ENCODE data around the gene PCDHB14. TPM values are rescaled to one million over a fixed set of nuclear protein-coding genes. Genes with fewer than 3 reads are reported as not detected.
"Not testable (repeated sequence)": the region's sequence is repeated elsewhere in the genome, so short reads cannot be mapped to it uniquely, and the experiment has no call there.

The PCDHB14 gene
- total RNA-seq, 2 donors from 2014 or later, result not detected

GRCh38 chr5:141196363-141196762, 26.8 kb upstream of the PCDHB14 start:
- no peak for DNase-seq (ENCODE audit: low spot score in 2 of 2)
- peaks cover 35 to 47% of the 10 kb centered on the region in 2 donors for H3K9me3 Mint-ChIP-seq
- H3K36me3 Mint-ChIP-seq, result peaks cover 57 to 64% of the 10 kb centered on the region in 2 donors
- ATAC-seq, result no peak
- no peak overlapping the region for H3K27ac Mint-ChIP-seq

GRCh38 chr5:141199359-141200235, 23.5 kb upstream of the PCDHB14 start, which contains the start of gene PCDHB11:
Gene PCDHB11, plus strand, starts transcription at chr5:141199627. Its CDS starts 148 bp downstream, at chr5:141199775.
- no peak for DNase-seq (ENCODE audit: low spot score in 2 of 2)
- H3K27ac Mint-ChIP-seq, result no peak within 1 kb of the TSS
- peaks cover 36 to 42% of the 10 kb centered on the region in 2 donors for H3K36me3 Mint-ChIP-seq
- ATAC-seq, result no peak
- H3K9me3 Mint-ChIP-seq, result peaks cover 22 to 32% of the 10 kb centered on the region in 2 donors

GRCh38 chr5:141201126-141201525, 22.0 kb upstream of the PCDHB14 start:
- Mint-ChIP-seq H3K36me3 (peaks cover 27 to 39% of the 10 kb centered on the region in 2 donors), H3K9me3 (peaks cover 22 to 27% of the 10 kb centered on the region in 2 donors)
- DNase-seq (ENCODE audit: low spot score in 2 of 2); ATAC-seq; H3K27ac Mint-ChIP-seq: not testable (repeated sequence)

GRCh38 chr5:141201646-141202045, 21.5 kb upstream of the PCDHB14 start:
- DNase-seq (ENCODE audit: low spot score in 2 of 2); ATAC-seq: not testable (repeated sequence)
- Mint-ChIP-seq H3K27ac (peak overlapping the region in 1 of 2 donors; percentile 50), H3K36me3 (peaks cover 21 to 35% of the 10 kb centered on the region in 2 donors), H3K9me3 (peaks cover 18 to 22% of the 10 kb centered on the region in 2 donors)

GRCh38 chr5:141208478-141208877, 14.7 kb upstream of the PCDHB14 start, which contains the start of gene PCDHB12:
Gene PCDHB12, plus strand, starts transcription at chr5:141208719. Its CDS starts 189 bp downstream, at chr5:141208908.
- ATAC-seq, result no peak

GRCh38 chr5:141210281-141210680, 12.9 kb upstream of the PCDHB14 start:
- Mint-ChIP-seq H3K36me3 (peaks cover 27 to 32% of the 10 kb centered on the region in 2 donors), H3K9me3 (peaks cover 12 to 14% of the 10 kb centered on the region in 2 donors)
- not testable (repeated sequence) for H3K27ac Mint-ChIP-seq; ATAC-seq; DNase-seq (ENCODE audit: low spot score in 2 of 2)

More at GRCh38 chr5:141208478-141208877, 14.7 kb upstream of the PCDHB14 start, which contains the start of gene PCDHB12:
- peaks cover 17 to 23% of the 10 kb centered on the region in 2 donors for H3K36me3 Mint-ChIP-seq
- peaks cover 4 to 10% of the 10 kb centered on the region in 2 donors for H3K9me3 Mint-ChIP-seq
- H3K27ac Mint-ChIP-seq, result no peak within 1 kb of the TSS
- DNase-seq (ENCODE audit: low spot score in 2 of 2), result no peak

- not testable (repeated sequence) for ATAC-seq; H3K27ac Mint-ChIP-seq; DNase-seq (ENCODE audit: low spot score in 2 of 2)
- peaks cover 13 to 14% of the 10 kb centered on the region in 2 donors for H3K9me3 Mint-ChIP-seq
- H3K36me3 Mint-ChIP-seq, result peaks cover 30 to 34% of the 10 kb centered on the region in 2 donors
Observed at GRCh38 chr5:141210849-141211248, 12.3 kb upstream of the PCDHB14 start.

GRCh38 chr5:141213656-141214339, 9.3 kb upstream of the PCDHB14 start, which contains the start of gene PCDHB13:
Gene PCDHB13, plus strand, starts transcription at chr5:141213919. Its CDS starts 205 bp downstream, at chr5:141214124.
- not testable (repeated sequence) for H3K27ac Mint-ChIP-seq; DNase-seq (ENCODE audit: low spot score in 2 of 2); ATAC-seq
- Mint-ChIP-seq H3K9me3 (peaks cover 17 to 19% of the 10 kb centered on the region in 2 donors), H3K36me3 (peaks cover 38 to 45% of the 10 kb centered on the region in 2 donors)

- not testable (repeated sequence) for DNase-seq (ENCODE audit: low spot score in 2 of 2); H3K27ac Mint-ChIP-seq; ATAC-seq
- Mint-ChIP-seq H3K36me3 (peaks cover 31 to 43% of the 10 kb centered on the region in 2 donors), H3K9me3 (peaks cover 19 to 22% of the 10 kb centered on the region in 2 donors)
Observed at GRCh38 chr5:141214583-141214982, 8.6 kb upstream of the PCDHB14 start.

- not testable (repeated sequence) for ATAC-seq
- H3K36me3 Mint-ChIP-seq, result peaks cover 32 to 45% of the 10 kb centered on the region in 2 donors
Observed at GRCh38 chr5:141215504-141215903, 7.6 kb upstream of the PCDHB14 start.

GRCh38 chr5:141216035-141216434, 7.1 kb upstream of the PCDHB14 start:
- H3K27ac Mint-ChIP-seq; ATAC-seq; DNase-seq (ENCODE audit: low spot score in 2 of 2): not testable (repeated sequence)
- peaks cover 29 to 44% of the 10 kb centered on the region in 2 donors for H3K36me3 Mint-ChIP-seq
- peaks cover 25 to 28% of the 10 kb centered on the region in 2 donors for H3K9me3 Mint-ChIP-seq

More at GRCh38 chr5:141215504-141215903, 7.6 kb upstream of the PCDHB14 start:
- not testable (repeated sequence) for DNase-seq (ENCODE audit: low spot score in 2 of 2); H3K27ac Mint-ChIP-seq
- H3K9me3 Mint-ChIP-seq, result peaks cover 23 to 30% of the 10 kb centered on the region in 2 donors

GRCh38 chr5:141224844-141225243, 1.7 kb downstream of the PCDHB14 start:
- H3K9me3 Mint-ChIP-seq, result peaks cover 16 to 20% of the 10 kb centered on the region in 2 donors
- not testable (repeated sequence) for DNase-seq (ENCODE audit: low spot score in 2 of 2); H3K27ac Mint-ChIP-seq; ATAC-seq
- H3K36me3 Mint-ChIP-seq, result peaks cover 18 to 36% of the 10 kb centered on the region in 2 donors

GRCh38 chr5:141225421-141225820, 2.3 kb downstream of the PCDHB14 start:
- not testable (repeated sequence) for DNase-seq (ENCODE audit: low spot score in 2 of 2); H3K27ac Mint-ChIP-seq; ATAC-seq
- Mint-ChIP-seq H3K36me3 (peaks cover 12 to 30% of the 10 kb centered on the region in 2 donors), H3K9me3 (peaks cover 12 to 14% of the 10 kb centered on the region in 2 donors)

GRCh38 chr5:141234109-141234667, 11.0 kb downstream of the PCDHB14 start:
- DNase-seq (ENCODE audit: low spot score in 2 of 2) (no peak), ATAC-seq (no peak)
- peak overlapping the region in 1 of 2 donors; percentile 69 for H3K27ac Mint-ChIP-seq
- H3K9me3 Mint-ChIP-seq, result peaks cover 20 to 34% of the 10 kb centered on the region in 2 donors
- H3K36me3 Mint-ChIP-seq, result peaks cover 23 to 50% of the 10 kb centered on the region in 2 donors

- H3K36me3 Mint-ChIP-seq, result peaks cover 41 to 67% of the 10 kb centered on the region in 2 donors
- DNase-seq (ENCODE audit: low spot score in 2 of 2); ATAC-seq; H3K27ac Mint-ChIP-seq: not testable (repeated sequence)
- H3K9me3 Mint-ChIP-seq, result peaks cover 33 to 51% of the 10 kb centered on the region in 2 donors
Observed at GRCh38 chr5:141235922-141236321, 12.8 kb downstream of the PCDHB14 start.
